Measurements from ENCODE around the gene FDCSP. TPM values are rescaled to one million over a fixed set of nuclear protein-coding genes. Genes with fewer than 3 reads are reported as not detected.

FDCSP gene
- total RNA-seq, 1 donor from 2014 or later, result not detected

DNA sequence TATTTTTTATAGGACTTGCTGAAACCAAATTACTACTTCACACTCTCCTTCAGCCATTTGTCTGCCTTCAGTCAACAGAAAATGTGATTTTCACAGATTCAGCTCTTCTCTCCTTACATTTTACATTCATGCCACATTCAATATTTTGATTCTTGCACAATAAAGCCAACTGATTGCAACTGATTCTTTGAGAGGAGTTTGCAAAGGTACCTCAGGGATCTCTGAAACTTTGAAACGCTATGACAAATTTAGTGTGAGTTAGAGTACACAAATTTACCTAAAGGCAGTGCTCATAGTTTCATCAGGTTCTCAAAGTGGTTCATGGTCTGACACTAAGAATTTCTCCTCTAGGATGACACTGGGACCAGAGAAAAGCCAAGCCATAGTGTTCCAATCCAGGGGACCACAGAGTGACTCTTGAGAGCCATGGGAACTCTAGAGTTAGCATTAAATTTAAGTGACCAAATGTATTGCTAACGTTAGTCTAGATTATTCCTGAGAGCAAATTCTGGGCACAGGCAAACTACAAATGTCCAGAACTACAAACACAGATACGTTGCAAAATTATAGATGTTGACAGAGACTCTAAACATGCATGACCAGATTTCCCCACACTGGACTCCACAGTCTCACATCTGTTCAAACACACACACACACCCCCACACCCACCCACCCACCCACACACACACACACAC lies 25.5 kb downstream of the FDCSP start:
- Mint-ChIP-seq H3K4me1 (ENCODE audit: low read depth, unreplicated experiment) (no peaks in the 10 kb centered on the region), H3K4me3 (ENCODE audit: unreplicated experiment) (no peak overlapping the region), H3K27ac (ENCODE audit: unreplicated experiment) (no peak overlapping the region), H3K36me3 (ENCODE audit: low read depth, unreplicated experiment) (no peaks in the 10 kb centered on the region), H3K27me3 (ENCODE audit: low read depth, unreplicated experiment) (no peaks in the 10 kb centered on the region), H3K9me3 (ENCODE audit: unreplicated experiment) (no peaks in the 10 kb centered on the region)
- no peak overlapping the region for H3K4me3 ChIP-seq (ENCODE audit: insufficient read depth, low read depth, low read length)
- H3K79me2 ChIP-seq (ENCODE audit: insufficient read depth, low read length), result no peaks in the 10 kb centered on the region
- no peak overlapping the region for H3K4me2 ChIP-seq (ENCODE audit: low read length)
- H3K9me3 ChIP-seq (ENCODE audit: insufficient read depth, low read depth, low read length), result no peaks in the 10 kb centered on the region
- DNase-seq (ENCODE audit: low read depth), result no peak
- no peak overlapping the region for H3K27ac ChIP-seq (ENCODE audit: low read depth, low read length)
- no peak for TF ChIP-seq EZH2 (IDR thresholded peaks at IDR 0.05; ENCODE audit: insufficient read depth, low read length)
- TF ChIP-seq, protein P1, sequence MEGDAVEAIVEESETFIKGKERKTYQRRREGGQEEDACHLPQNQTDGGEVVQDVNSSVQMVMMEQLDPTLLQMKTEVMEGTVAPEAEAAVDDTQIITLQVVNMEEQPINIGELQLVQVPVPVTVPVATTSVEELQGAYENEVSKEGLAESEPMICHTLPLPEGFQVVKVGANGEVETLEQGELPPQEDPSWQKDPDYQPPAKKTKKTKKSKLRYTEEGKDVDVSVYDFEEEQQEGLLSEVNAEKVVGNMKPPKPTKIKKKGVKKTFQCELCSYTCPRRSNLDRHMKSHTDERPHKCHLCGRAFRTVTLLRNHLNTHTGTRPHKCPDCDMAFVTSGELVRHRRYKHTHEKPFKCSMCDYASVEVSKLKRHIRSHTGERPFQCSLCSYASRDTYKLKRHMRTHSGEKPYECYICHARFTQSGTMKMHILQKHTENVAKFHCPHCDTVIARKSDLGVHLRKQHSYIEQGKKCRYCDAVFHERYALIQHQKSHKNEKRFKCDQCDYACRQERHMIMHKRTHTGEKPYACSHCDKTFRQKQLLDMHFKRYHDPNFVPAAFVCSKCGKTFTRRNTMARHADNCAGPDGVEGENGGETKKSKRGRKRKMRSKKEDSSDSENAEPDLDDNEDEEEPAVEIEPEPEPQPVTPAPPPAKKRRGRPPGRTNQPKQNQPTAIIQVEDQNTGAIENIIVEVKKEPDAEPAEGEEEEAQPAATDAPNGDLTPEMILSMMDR (IDR thresholded peaks at IDR 0.05; ENCODE audit: insufficient read depth, low read depth, low read length), result no peak
- FAIRE-seq, result no peak
- H3K9ac ChIP-seq (ENCODE audit: low read length), result no peak overlapping the region
- H3K4me1 ChIP-seq (ENCODE audit: insufficient read depth, low read length), result no peaks in the 10 kb centered on the region
- H3K36me3 ChIP-seq (ENCODE audit: insufficient read depth, low read length), result no peaks in the 10 kb centered on the region
- no peak overlapping the region for H2AFZ ChIP-seq (ENCODE audit: low read depth, low read length)
- no peaks in the 10 kb centered on the region for H4K20me1 ChIP-seq (ENCODE audit: insufficient read depth, low read length)
- no peaks in the 10 kb centered on the region for H3K27me3 ChIP-seq (ENCODE audit: insufficient read depth, low read length)

DNA sequence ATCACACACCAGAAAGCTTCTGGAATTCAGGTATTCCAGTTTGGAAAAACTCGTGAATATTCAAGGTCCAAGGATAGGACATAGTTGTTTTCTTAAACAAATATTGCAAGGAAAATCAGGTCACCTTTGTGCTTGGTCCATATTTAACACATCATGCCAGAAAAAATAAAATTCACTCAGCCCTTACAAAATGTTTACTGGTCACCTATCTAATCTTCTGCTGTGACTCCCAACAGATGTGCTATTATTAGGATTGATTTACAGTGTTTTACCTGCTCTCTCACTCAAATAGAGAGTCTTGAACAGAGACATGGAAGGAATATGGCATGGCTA lies 26.0 kb downstream of the FDCSP start:
- no peaks in the 10 kb centered on the region for H3K79me2 ChIP-seq (ENCODE audit: insufficient read depth, low read length)
- H3K4me3 Mint-ChIP-seq (ENCODE audit: unreplicated experiment), result no peak overlapping the region
- H3K9me3 Mint-ChIP-seq (ENCODE audit: unreplicated experiment), result no peaks in the 10 kb centered on the region
- DNase-seq (ENCODE audit: low read depth) (no peak), FAIRE-seq (no peak)
- H3K4me1 Mint-ChIP-seq (ENCODE audit: low read depth, unreplicated experiment), result no peaks in the 10 kb centered on the region
- H3K27ac Mint-ChIP-seq (ENCODE audit: unreplicated experiment), result no peak overlapping the region
- H3K9me3 ChIP-seq (ENCODE audit: insufficient read depth, low read depth, low read length), result no peaks in the 10 kb centered on the region
- no peaks in the 10 kb centered on the region for H3K4me1 ChIP-seq (ENCODE audit: insufficient read depth, low read length)
- no peak overlapping the region for H2AFZ ChIP-seq (ENCODE audit: low read depth, low read length)
- no peaks in the 10 kb centered on the region for H3K27me3 ChIP-seq (ENCODE audit: insufficient read depth, low read length)
- no peak overlapping the region for H3K9ac ChIP-seq (ENCODE audit: low read length)
- H3K4me3 ChIP-seq (ENCODE audit: insufficient read depth, low read depth, low read length), result no peak overlapping the region
- no peak overlapping the region for H3K4me2 ChIP-seq (ENCODE audit: low read length)
- H3K36me3 ChIP-seq (ENCODE audit: insufficient read depth, low read length), result no peaks in the 10 kb centered on the region
- H4K20me1 ChIP-seq (ENCODE audit: insufficient read depth, low read length), result no peaks in the 10 kb centered on the region
- H3K27me3 Mint-ChIP-seq (ENCODE audit: low read depth, unreplicated experiment), result no peaks in the 10 kb centered on the region
- TF ChIP-seq, protein P1 (IDR thresholded peaks at IDR 0.05; ENCODE audit: insufficient read depth, low read depth, low read length), result no peak
- TF ChIP-seq EZH2 (IDR thresholded peaks at IDR 0.05; ENCODE audit: insufficient read depth, low read length), result no peak
- H3K36me3 Mint-ChIP-seq (ENCODE audit: low read depth, unreplicated experiment), result no peaks in the 10 kb centered on the region
- H3K27ac ChIP-seq (ENCODE audit: low read depth, low read length), result no peak overlapping the region

DNA sequence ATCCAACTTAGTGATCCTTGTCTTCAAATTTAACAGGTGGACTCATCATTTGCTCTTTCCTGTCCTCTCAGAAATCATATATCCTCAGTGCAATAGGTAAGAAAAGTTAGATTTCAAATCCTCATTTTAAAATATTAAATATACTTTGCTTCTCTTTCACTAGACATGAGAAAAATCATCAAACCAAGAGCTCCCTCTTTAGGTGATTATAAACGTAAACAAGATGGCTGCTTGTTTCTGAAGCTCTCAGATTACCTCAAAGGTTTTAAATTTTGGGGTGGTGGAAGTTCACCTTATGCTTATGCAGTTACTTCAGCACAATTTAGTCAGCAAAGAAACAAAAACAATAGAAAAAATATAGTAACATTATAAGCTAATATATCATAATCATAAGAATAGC lies 43.8 kb downstream of the FDCSP start:
- no peak overlapping the region for H3K4me2 ChIP-seq (ENCODE audit: low read length)
- no peaks in the 10 kb centered on the region for H3K27me3 Mint-ChIP-seq (ENCODE audit: low read depth, unreplicated experiment)
- no peaks in the 10 kb centered on the region for H3K9me3 ChIP-seq (ENCODE audit: insufficient read depth, low read depth, low read length)
- no peak overlapping the region for H3K27ac Mint-ChIP-seq (ENCODE audit: unreplicated experiment)
- TF ChIP-seq EZH2 (IDR thresholded peaks at IDR 0.05; ENCODE audit: insufficient read depth, low read length), result no peak
- TF ChIP-seq, protein P1 (IDR thresholded peaks at IDR 0.05; ENCODE audit: insufficient read depth, low read depth, low read length), result no peak
- H3K36me3 ChIP-seq (ENCODE audit: insufficient read depth, low read length), result no peaks in the 10 kb centered on the region
- no peaks in the 10 kb centered on the region for H3K27me3 ChIP-seq (ENCODE audit: insufficient read depth, low read length)
- FAIRE-seq (no peak), DNase-seq (ENCODE audit: low read depth) (no peak)
- no peak overlapping the region for H3K4me3 ChIP-seq (ENCODE audit: insufficient read depth, low read depth, low read length)
- no peaks in the 10 kb centered on the region for H4K20me1 ChIP-seq (ENCODE audit: insufficient read depth, low read length)
- H3K79me2 ChIP-seq (ENCODE audit: insufficient read depth, low read length), result no peaks in the 10 kb centered on the region
- H3K27ac ChIP-seq (ENCODE audit: low read depth, low read length), result no peak overlapping the region
- H3K9ac ChIP-seq (ENCODE audit: low read length), result no peak overlapping the region
- H3K4me1 ChIP-seq (ENCODE audit: insufficient read depth, low read length), result no peaks in the 10 kb centered on the region
- H3K9me3 Mint-ChIP-seq (ENCODE audit: unreplicated experiment), result no peaks in the 10 kb centered on the region
- H3K36me3 Mint-ChIP-seq (ENCODE audit: low read depth, unreplicated experiment), result no peaks in the 10 kb centered on the region
- H3K4me1 Mint-ChIP-seq (ENCODE audit: low read depth, unreplicated experiment), result no peaks in the 10 kb centered on the region
- no peak overlapping the region for H2AFZ ChIP-seq (ENCODE audit: low read depth, low read length)
- H3K4me3 Mint-ChIP-seq (ENCODE audit: unreplicated experiment), result no peak overlapping the region
